WTC11 (cell line): Measurements from ENCODE around the gene KHDC4. TPM values are rescaled to one million over a fixed set of nuclear protein-coding genes. Genes with fewer than 3 reads are reported as not detected.

Source experiments
- AFF4 ChIP-seq: sonication (generic); formaldehyde crosslinking; IDR thresholded peaks from 2 replicates; pipeline ENCODE4 v1.8.1; 2023; ENCODE audit warnings: mild to moderate bottlenecking, missing genetic modification reagents, borderline replicate concordance
- AR ChIP-seq: fragments of 250-450 bp; sonication (Bioruptor Pico); IDR thresholded peaks from 2 replicates; pipeline ENCODE4 v1.9.0; 2021; ENCODE audit warnings: mild to moderate bottlenecking
- ARID4B ChIP-seq: sonication (generic); formaldehyde crosslinking; IDR thresholded peaks from 2 replicates; pipeline ENCODE4 v1.8.0; 2023; ENCODE audit warnings: missing genetic modification reagents, mild to moderate bottlenecking, borderline replicate concordance
- ATF3 ChIP-seq: sonication (generic); formaldehyde crosslinking; conservative IDR thresholded peaks from 2 replicates; pipeline ENCODE4 v1.8.1; 2022; ENCODE audit warnings: mild to moderate bottlenecking, missing genetic modification reagents
- ERG ChIP-seq: fragments of 250-450 bp; sonication (Bioruptor Pico); IDR thresholded peaks from 2 replicates; pipeline ENCODE4 v1.8.0; 2021; ENCODE audit warnings: mild to moderate bottlenecking
- FOXP1 ChIP-seq: sonication (generic); formaldehyde crosslinking; IDR thresholded peaks from 2 replicates; pipeline ENCODE4 v1.8.0; 2022; ENCODE audit warnings: missing genetic modification reagents, mild to moderate bottlenecking, moderate library complexity, borderline replicate concordance
- GRHL2 ChIP-seq: fragments of 250-450 bp; sonication (Bioruptor Pico); IDR thresholded peaks from 2 replicates; pipeline ENCODE4 v1.8.0; 2022; ENCODE audit warnings: mild to moderate bottlenecking, moderate library complexity; ENCODE audit not compliant: insufficient replicate concordance, severe bottlenecking
- MLX ChIP-seq: sonication (generic); formaldehyde crosslinking; IDR thresholded peaks from 2 replicates; pipeline ENCODE4 v1.8.1; 2023; ENCODE audit warnings: mild to moderate bottlenecking, missing genetic modification reagents, moderate library complexity
- OVOL2 ChIP-seq: fragments of 250-450 bp; sonication (Bioruptor Pico); IDR thresholded peaks from 2 replicates; pipeline ENCODE4 v1.9.0; 2021; ENCODE audit warnings: mild to moderate bottlenecking, borderline replicate concordance
- RORB ChIP-seq: fragments of 250-450 bp; sonication (Bioruptor Pico); IDR thresholded peaks from 2 replicates; pipeline ENCODE4 v1.9.0; 2021; ENCODE audit warnings: mild to moderate bottlenecking
- TEAD1 ChIP-seq: sonication (generic); formaldehyde crosslinking; IDR thresholded peaks from 2 replicates; pipeline ENCODE4 v1.8.0; 2022; ENCODE audit warnings: mild to moderate bottlenecking, missing genetic modification reagents
- ZNF219 ChIP-seq: sonication (generic); formaldehyde crosslinking; IDR thresholded peaks from 2 replicates; pipeline ENCODE4 v1.8.0; 2023; ENCODE audit warnings: missing genetic modification reagents, mild to moderate bottlenecking, borderline replicate concordance
- ZNF232 ChIP-seq: sonication (generic); formaldehyde crosslinking; IDR thresholded peaks from 2 replicates; pipeline ENCODE4 v1.8.0; 2022; ENCODE audit warnings: mild to moderate bottlenecking, missing genetic modification reagents
- ZNF317 ChIP-seq: sonication (generic); formaldehyde crosslinking; IDR thresholded peaks from 2 replicates; pipeline ENCODE4 v1.8.1; 2023; ENCODE audit warnings: low read depth, mild to moderate bottlenecking, moderate library complexity, missing genetic modification reagents, borderline replicate concordance
- ZNF416 ChIP-seq: fragments of 250-450 bp; sonication (Bioruptor Pico); IDR thresholded peaks from 2 replicates; pipeline ENCODE4 v1.9.0; 2021; ENCODE audit warnings: mild to moderate bottlenecking, inconsistent platforms
- total RNA-seq: library from RNA; stranded (reverse); gene quantifications from 3 replicates; pipeline ENCODE4 v1.2.3, GENCODE V29; 2021

The KHDC4 gene
- total RNA-seq, 1 experiment from 2014 or later: 64.4 TPM

- no peak for TF ChIP-seq AR (CRISPR knock-in tag)
- TF ChIP-seq ERG: no peak
- no peak for TF ChIP-seq ATF3 (CRISPR knock-in tag)
- no peak for TF ChIP-seq GRHL2
- no peak for TF ChIP-seq RORB (CRISPR knock-in tag)
- peak; percentile 40; the same call in 1 of the 2 replicates for TF ChIP-seq FOXP1
- TF ChIP-seq TEAD1 (CRISPR knock-in tag): no peak
- no peak for TF ChIP-seq ZNF219 (CRISPR knock-in tag)
- TF ChIP-seq ZNF317 (CRISPR knock-in tag): no peak
- TF ChIP-seq ARID4B (CRISPR knock-in tag): peak; percentile 79
- no peak for TF ChIP-seq MLX
- TF ChIP-seq ZNF232 (CRISPR knock-in tag): no peak
- TF ChIP-seq OVOL2: no peak
- TF ChIP-seq AFF4 (CRISPR knock-in tag): no peak
- TF ChIP-seq ZNF416 (CRISPR knock-in tag): no peak
Observed at GRCh38 chr1:155978325-155978972, 44.2 kb upstream of the KHDC4 start, which contains the start of gene ARHGEF2 (continued).
